ENCODE results near the gene LIMCH1.

DNA sequence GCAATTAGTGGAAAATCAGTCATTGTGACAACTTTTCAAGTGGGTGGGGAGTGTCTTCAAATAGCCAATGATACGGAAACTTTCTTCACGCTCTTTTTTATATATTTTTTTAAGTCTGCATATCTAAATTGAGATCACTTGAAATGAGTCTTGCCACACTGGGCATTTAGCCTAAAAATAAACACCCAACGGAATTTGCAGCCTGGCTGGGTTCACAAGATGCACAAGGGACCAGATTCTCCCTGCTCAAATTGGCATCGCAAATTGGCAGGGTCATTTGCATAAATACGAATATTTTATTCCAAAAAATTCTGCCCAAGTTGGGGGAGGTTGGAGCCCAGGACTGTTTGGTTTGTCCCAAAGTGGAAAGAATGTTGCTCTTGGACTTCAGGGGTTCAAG, 87.6 kb downstream of the LIMCH1 start:
- TF ChIP-seq CTCF (IDR thresholded peaks at IDR 0.05): no peak
- no peak for TF ChIP-seq POLR2A (IDR thresholded peaks at IDR 0.05)
